Type B pancreatic cell (in vitro differentiated cells): Measurements from ENCODE around the gene RNASEH2B. TPM values are rescaled to one million over a fixed set of nuclear protein-coding genes. Genes with fewer than 3 reads are reported as not detected.
A peak's percentile ranks its signal among the peaks of the same experiment; 100 is the strongest.

ENCODE experiments used
- DNase-seq: peaks from one replicate; pipeline ENCODE4 v3.0.0; 2021; ENCODE audit warnings: mixed read lengths; ENCODE audit not compliant: unreplicated experiment; ENCODE audit errors: extremely low spot score
- H3K27ac Mint-ChIP-seq: 2 replicates; pipeline ENCODE4 v1.8.0; 2021; ENCODE audit warnings: mild to moderate bottlenecking, mixed read lengths
- H3K27me3 Mint-ChIP-seq: 2 replicates; pipeline ENCODE4 v1.8.0; 2021; ENCODE audit warnings: mixed read lengths
- H3K36me3 Mint-ChIP-seq: 2 replicates; pipeline ENCODE4 v1.8.0; 2021; ENCODE audit warnings: mixed read lengths
- H3K4me1 Mint-ChIP-seq: one replicate; pipeline ENCODE4 v1.8.0; 2021; ENCODE audit warnings: mixed read lengths; ENCODE audit not compliant: unreplicated experiment
- H3K4me3 Mint-ChIP-seq: 2 replicates; pipeline ENCODE4 v1.8.0; 2021; ENCODE audit warnings: mild to moderate bottlenecking, mixed read lengths
- H3K9me3 Mint-ChIP-seq: 2 replicates; pipeline ENCODE4 v1.8.0; 2021; ENCODE audit warnings: mixed read lengths
- CTCF ChIP-seq: fragments of 200-600 bp; sonication (generic); conservative IDR thresholded peaks from 2 replicates; pipeline ENCODE4 v1.5.0; 2021; ENCODE audit warnings: antibody characterized with exemption, mild to moderate bottlenecking
- total RNA-seq: library from RNA; stranded (reverse); gene quantifications from 2 replicates; pipeline ENCODE4 v1.2.1, GENCODE V29; 2021; ENCODE audit warnings: low replicate concordance

The RNASEH2B gene
- total RNA-seq, 1 donor from 2014 or later = 37.8 TPM

- DNase-seq = no peak
- peaks cover 10% of the 10 kb centered on the region for H3K9me3 Mint-ChIP-seq
- peaks cover 22% of the 10 kb centered on the region for H3K4me1 Mint-ChIP-seq
- no peak overlapping the region for H3K4me3 Mint-ChIP-seq
- TF ChIP-seq CTCF = no peak
- H3K27ac Mint-ChIP-seq = no peak overlapping the region
- peaks cover 17% of the 10 kb centered on the region for H3K36me3 Mint-ChIP-seq
- H3K27me3 Mint-ChIP-seq = no peaks in the 10 kb centered on the region
Measured at GRCh38 chr13:50918567-50918966, 9.0 kb downstream of the RNASEH2B start.

- Mint-ChIP-seq H3K27me3 (no peaks in the 10 kb centered on the region), H3K4me3 (no peak overlapping the region), H3K9me3 (peaks cover 10% of the 10 kb centered on the region), H3K27ac (no peak overlapping the region), H3K4me1 (peaks cover 20% of the 10 kb centered on the region), H3K36me3 (peaks cover 17% of the 10 kb centered on the region)
- no peak for DNase-seq
- TF ChIP-seq CTCF = no peak
Measured at GRCh38 chr13:50919277-50919676, 9.7 kb downstream of the RNASEH2B start.

DNA sequence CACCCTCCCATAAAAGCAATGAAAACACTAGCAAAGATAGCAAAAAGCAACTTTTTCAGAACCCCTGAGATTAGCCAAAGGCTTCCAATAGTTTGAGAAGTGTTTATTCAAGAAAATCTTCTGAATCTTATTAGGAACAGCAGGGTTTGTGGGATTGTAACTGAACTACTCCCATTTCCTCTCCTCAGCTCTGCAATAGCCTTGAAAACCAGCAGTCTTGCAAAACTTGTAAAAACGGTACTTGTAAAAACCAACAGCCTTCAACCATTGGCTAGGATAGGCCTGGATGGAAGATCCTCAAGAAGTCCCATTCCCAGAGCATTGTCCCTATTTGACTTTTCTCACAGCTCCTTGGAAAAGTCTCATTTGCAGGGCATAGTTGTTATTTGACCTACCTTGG, 12.1 kb downstream of the RNASEH2B start:
- TF ChIP-seq CTCF = no peak
- H3K27ac Mint-ChIP-seq = no peak overlapping the region

GRCh38 chr13:50923272-50923671, 13.7 kb downstream of the RNASEH2B start:
- Mint-ChIP-seq H3K36me3 (peaks cover 30% of the 10 kb centered on the region), H3K4me3 (no peak overlapping the region), H3K27ac (no peak overlapping the region), H3K9me3 (peaks cover 10% of the 10 kb centered on the region), H3K27me3 (no peaks in the 10 kb centered on the region), H3K4me1 (no peaks in the 10 kb centered on the region)
- DNase-seq = no peak
- TF ChIP-seq CTCF = no peak

More for the DNA sequence above, 12.1 kb downstream of the RNASEH2B start:
- peaks cover 10% of the 10 kb centered on the region for H3K9me3 Mint-ChIP-seq
- no peaks in the 10 kb centered on the region for H3K27me3 Mint-ChIP-seq
- DNase-seq = no peak
- H3K4me1 Mint-ChIP-seq = peaks cover 9% of the 10 kb centered on the region
- peaks cover 27% of the 10 kb centered on the region for H3K36me3 Mint-ChIP-seq
- no peak overlapping the region for H3K4me3 Mint-ChIP-seq

DNA sequence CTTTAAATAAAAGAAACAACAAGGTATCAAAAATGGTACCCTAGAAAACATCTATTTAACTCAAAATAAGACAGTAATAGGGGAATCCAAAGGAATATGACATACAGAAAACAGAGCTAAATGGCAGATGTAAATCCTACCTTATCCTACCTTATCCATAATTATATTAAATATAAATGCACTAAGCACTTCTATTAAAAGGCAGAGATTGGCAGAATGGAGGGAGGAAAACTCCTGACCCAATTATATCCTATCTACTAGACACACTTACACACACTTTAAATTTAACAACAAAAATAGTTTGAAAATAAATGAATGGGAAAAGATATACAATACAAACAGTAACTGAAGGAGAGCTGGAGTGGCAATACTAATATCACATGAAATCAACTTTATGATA, 14.4 kb downstream of the RNASEH2B start:
- DNase-seq = no peak
- Mint-ChIP-seq H3K9me3 (peaks cover 10% of the 10 kb centered on the region), H3K36me3 (peaks cover 31% of the 10 kb centered on the region), H3K4me1 (peaks cover 2% of the 10 kb centered on the region), H3K27ac (no peak overlapping the region), H3K27me3 (no peaks in the 10 kb centered on the region), H3K4me3 (no peak overlapping the region)
- TF ChIP-seq CTCF = peak; percentile 47

GRCh38 chr13:50927701-50928100, 18.1 kb downstream of the RNASEH2B start:
- no peak overlapping the region for H3K27ac Mint-ChIP-seq
- DNase-seq = no peak
- no peak for TF ChIP-seq CTCF
- no peak overlapping the region for H3K4me3 Mint-ChIP-seq
- peaks cover 5% of the 10 kb centered on the region for H3K9me3 Mint-ChIP-seq
- peaks cover 21% of the 10 kb centered on the region for H3K36me3 Mint-ChIP-seq
- H3K27me3 Mint-ChIP-seq = no peaks in the 10 kb centered on the region
- H3K4me1 Mint-ChIP-seq = peaks cover 9% of the 10 kb centered on the region
